SK-N-SH treated with all-trans-retinoic acid at 6 μM for 48 hours (cell line): ENCODE results near the gene CNPY4.

ENCODE experiments used
- ARNTL ChIP-seq: fragments of 450-650 bp; formaldehyde crosslinking; IDR thresholded peaks from 2 replicates; pipeline ENCODE4 v1.5.0; 2020; ENCODE audit warnings: low read depth, mild to moderate bottlenecking, moderate library complexity, borderline replicate concordance
- CSDC2 ChIP-seq: fragments of 250-450 bp; sonication (Bioruptor Pico); IDR thresholded peaks from 2 replicates; pipeline ENCODE4 v1.5.0; 2020; ENCODE audit warnings: mild to moderate bottlenecking, moderate library complexity
- ZFP3 ChIP-seq: fragments of 250-450 bp; sonication (Bioruptor Pico); IDR thresholded peaks from 2 replicates; pipeline ENCODE4 v1.5.0; 2020; ENCODE audit warnings: mild to moderate bottlenecking, moderate library complexity
- ZNF70 ChIP-seq: fragments of 450-650 bp; formaldehyde crosslinking; IDR thresholded peaks from 2 replicates; pipeline ENCODE4 v1.5.0; 2020; ENCODE audit warnings: mild to moderate bottlenecking, moderate library complexity
- TF ChIP-seq, protein P1 (sequence below): fragments of 250-450 bp; sonication (Bioruptor Pico); IDR thresholded peaks from 2 replicates; pipeline ENCODE4 v1.8.0; 2020; ENCODE audit warnings: mild to moderate bottlenecking, moderate library complexity, borderline replicate concordance

DNA sequence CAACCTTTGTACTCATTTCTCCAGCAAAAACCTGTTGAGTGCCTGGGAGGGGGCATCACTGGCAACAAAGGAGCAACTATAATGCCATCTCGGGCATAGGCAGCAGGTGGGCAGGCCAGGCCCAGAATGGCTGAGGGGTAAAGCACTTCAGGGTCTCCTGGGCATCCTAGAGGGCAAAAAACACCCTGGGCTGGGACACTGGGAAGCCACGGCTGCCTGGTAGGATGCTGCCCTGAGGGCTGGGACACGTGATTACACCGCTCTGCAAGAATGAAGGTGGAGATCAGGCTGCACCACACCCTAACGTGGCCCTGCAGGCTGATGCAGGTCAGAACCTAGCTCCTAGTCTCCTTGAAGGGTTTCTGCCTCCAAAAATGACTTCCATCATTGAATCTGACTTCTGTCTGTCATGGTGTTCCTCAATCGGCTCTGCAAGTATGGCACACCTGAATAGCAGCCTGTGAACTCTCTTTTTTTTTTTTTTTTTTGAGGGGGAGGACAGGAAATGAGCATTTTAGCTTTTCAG is 43.6 kb downstream of the CNPY4 start:
- TF ChIP-seq ARNTL (CRISPR knock-in tag) (no peak), ZFP3 (CRISPR knock-in tag) (no peak), ZNF70 (CRISPR knock-in tag) (no peak), CSDC2 (no peak)
- TF ChIP-seq, protein P1, sequence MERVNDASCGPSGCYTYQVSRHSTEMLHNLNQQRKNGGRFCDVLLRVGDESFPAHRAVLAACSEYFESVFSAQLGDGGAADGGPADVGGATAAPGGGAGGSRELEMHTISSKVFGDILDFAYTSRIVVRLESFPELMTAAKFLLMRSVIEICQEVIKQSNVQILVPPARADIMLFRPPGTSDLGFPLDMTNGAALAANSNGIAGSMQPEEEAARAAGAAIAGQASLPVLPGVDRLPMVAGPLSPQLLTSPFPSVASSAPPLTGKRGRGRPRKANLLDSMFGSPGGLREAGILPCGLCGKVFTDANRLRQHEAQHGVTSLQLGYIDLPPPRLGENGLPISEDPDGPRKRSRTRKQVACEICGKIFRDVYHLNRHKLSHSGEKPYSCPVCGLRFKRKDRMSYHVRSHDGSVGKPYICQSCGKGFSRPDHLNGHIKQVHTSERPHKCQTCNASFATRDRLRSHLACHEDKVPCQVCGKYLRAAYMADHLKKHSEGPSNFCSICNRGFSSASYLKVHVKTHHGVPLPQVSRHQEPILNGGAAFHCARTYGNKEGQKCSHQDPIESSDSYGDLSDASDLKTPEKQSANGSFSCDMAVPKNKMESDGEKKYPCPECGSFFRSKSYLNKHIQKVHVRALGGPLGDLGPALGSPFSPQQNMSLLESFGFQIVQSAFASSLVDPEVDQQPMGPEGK (CRISPR knock-in tag), result no peak
